GM18519 (cell line): ENCODE measurements around the gene HYDIN.

ENCODE experiments used
- ATAC-seq: cut with Tn5 transposase; IDR thresholded peaks from one replicate; pipeline ENCODE4 v1.9.1; 2021; ENCODE audit warnings: mild to moderate bottlenecking, moderate library complexity; ENCODE audit not compliant: unreplicated experiment, low FRiP score

HYDIN gene

DNA sequence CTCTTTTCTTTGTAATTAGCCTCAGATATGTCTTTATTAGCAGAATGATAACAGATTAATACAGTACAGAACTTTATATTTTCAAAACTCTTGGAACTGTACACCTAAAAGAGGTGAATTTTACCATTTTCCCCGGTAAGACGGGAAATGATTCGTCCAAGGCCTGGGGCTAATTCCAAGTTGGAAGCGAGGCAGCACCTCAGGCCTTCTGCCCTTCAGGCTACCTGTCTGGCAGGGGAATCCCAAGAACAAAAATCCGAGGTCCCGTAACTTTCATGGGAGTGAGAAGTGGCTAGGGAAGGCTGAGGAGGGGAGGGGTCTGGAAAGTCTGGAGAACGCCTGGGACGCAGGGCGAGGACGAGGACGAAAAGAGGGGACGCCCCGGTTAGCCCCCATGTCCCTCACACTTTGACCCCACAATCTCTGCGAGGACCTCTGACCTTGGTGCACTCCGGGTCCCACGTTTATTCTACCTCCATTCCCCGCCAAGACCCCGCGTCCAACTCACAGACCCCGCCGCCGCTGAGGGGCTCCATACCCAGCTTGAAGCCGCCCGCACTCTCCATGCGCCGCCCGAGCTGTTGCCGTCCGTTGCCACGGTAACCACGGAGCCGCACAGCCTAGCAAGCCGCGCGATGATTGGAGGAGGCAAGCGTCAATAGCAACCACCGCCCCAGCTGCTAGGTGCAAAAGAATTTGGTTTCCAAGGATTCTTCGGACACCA is at the start of gene HYDIN:
Gene HYDIN, minus strand, starts transcription at position 601 of the 724 bp plus-strand sequence. CDS start 43,827 bp downstream, outside the sequence.
- no peak for ATAC-seq

DNA sequence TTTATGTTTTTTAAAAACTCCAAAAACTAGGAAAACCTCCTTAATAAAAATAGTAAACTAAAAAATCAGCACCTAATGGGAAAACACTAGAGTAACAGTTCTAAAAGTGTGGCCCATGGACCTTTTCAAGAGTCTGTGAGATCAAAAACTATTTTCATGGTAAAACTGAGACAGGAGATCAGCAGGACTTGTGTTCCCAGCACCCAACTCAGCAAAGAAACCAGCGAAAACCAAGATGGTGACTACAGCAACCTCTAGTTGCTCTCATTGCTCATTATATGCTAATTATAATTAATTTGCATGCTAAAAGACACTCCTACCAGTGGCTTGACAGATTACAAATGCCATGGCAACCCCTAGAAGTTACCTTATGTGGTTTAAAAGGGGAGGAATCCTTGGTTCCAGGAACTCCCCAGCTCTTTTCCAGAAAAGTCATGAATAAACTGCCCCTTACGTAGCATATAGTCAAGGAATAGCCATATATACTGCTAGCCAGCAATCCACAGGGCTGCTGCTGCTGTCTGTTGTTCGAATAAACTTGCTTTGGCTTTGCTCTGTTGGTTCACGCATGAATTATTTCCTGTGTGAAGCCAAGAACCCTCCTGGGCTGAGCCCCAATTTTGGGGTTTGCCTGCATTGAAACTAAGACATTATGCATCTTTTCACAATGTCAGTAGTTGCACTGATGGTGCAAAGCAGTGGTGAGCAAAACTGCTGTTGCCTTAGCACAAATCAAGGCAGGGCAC is 46.2 kb upstream of the HYDIN start:
- no peak for ATAC-seq

DNA sequence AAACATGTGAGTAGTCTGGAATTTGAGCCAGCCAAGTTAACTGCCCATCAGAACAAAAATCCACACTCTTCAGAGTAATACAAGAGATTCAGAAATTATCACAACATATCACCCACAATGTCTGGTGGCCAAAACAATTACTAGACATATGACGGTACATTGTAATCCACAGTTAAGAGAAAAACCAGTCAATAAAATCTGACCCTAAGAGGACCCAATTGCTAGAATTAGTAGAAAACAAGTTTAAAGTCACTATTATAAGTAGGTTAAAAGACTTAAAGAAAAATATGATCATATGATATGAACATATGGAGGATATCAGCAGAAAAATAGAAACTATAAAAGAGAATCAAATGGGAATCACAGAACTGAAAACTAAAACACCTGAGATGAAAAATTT is 42.9 kb upstream of the HYDIN start:
- no peak for ATAC-seq

DNA sequence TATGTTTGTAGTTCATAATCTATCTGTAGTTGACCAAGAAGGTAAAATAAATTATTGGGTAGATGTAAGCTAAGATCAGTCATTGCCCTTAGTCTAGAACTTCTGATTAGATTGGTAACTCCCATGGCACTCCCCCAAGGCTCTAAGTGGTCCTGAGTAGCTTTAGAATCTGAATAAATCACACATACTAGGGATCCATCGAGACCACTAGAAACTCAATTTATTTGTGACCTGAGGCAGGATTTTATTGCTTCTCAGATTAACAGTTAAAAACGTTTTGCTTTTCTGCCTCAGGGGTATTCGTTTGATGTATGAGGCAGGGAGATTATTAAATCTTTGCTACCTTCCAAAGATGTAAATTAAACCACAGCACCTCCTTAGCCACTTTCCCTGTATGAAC is 33.8 kb upstream of the HYDIN start:
- no peak for ATAC-seq

DNA sequence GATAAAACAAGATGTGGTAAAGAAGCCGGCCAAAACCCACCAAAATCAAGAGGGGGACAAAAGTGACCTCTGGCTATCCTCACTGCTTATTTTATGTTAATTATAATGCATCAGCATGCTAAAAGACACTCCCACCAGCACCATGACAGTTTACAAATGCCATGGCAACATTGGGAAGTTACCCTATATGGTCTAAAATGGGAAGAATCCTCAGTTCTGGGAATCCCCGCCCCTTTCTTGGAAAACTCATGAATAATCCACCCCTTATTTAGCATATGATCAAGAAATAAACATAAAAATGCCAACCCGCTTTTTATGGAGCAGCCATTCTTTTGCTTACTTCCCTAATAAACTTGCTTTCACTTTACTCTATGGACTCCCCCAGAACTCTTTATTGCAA is 33.1 kb upstream of the HYDIN start:
- ATAC-seq: no peak

DNA sequence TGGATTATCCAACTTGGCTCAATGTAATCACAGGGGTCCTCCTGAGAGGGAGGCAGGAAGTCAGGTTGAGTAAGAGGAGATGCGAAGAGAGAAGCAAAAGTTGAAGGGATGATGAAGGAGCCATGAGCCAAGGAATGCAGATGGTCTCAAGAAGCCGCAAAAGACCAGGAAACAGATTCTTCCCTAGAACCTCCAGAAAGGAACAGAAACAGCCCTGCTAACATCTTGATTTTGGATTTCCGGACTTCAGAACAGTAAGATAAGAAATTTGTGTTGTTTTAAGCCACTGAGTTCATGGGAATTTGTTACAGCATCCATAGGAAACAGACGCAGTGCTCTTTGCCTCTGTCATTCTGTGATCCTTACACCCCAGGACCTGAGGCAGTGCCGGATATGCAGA is 31.9 kb upstream of the HYDIN start:
- no peak for ATAC-seq

DNA sequence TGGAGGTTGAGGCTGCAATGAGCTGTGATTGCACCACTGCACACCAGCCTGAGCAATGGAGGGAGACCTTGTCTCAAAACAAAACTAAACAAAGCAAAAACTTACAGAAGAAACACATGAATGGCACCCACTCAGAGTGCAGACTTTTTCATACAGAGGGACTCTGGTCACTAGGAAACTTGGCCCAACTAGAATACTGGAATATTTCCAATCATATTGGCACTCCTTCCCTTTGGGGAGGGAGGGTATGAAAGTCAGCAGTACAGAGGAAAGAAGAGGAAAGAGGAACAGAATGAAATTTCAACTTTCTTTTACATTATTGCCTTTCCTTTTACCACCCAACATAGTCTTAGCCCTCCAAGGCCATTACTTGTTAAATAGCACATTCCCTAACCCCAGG is 30.5 kb upstream of the HYDIN start:
- ATAC-seq: no peak

DNA sequence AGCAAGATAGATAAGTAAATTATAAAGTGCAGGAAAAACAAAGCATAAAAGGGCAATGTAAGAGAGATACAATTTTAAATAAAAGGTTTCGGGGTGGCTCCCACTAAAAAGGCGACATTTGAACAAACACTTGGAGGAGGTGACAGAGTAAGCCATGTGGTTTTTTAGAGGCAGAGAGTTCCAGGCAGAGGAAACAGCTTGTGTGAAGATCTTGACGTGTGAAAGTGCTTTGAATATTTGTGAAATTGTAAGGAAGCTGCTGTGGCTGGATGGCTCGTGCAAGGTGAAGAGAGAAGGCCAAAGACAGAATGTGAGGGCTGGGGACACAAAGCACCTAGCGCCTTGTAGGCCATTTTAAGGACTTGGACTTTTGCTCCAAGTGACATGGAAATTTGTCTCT is 28.6 kb upstream of the HYDIN start:
- ATAC-seq: no peak

DNA sequence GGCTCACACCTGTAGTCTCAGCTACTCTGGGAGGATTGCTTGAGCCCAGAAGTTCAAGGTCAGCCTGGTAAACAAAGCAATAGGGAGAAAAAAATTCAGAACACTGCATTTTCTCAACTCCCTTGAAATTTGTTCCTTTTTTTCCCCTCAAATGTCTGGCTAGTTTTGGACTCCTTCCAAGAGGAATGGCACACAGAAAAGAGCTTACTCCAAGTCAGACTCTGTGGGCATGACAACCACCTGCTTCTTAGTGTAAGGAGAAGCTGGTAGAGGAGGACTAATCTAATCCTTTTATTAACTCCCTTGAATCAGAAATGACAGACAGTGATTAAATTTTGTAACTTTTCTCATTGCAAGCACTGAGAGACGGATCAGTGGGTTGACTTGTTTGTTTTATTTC is 27.9 kb upstream of the HYDIN start:
- no peak for ATAC-seq

DNA sequence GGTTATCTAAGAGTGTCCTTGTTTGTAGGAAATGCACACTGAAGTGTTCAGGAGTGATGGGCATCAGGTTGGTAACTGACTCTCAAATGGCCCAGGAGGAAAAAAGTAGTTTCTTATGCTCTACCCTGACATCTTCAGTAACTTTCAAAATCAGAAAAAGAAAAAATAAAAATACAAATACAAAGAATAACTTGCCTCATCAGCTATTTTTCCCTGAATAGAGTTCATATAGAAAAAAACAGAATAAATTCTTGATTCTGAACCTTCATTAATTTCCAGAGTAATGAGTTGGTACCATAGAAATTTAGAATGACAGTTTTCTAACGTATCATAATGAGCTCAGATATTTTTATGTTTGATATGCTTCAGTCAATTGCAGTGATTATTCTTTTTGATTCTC is 27.2 kb upstream of the HYDIN start:
- ATAC-seq: no peak

DNA sequence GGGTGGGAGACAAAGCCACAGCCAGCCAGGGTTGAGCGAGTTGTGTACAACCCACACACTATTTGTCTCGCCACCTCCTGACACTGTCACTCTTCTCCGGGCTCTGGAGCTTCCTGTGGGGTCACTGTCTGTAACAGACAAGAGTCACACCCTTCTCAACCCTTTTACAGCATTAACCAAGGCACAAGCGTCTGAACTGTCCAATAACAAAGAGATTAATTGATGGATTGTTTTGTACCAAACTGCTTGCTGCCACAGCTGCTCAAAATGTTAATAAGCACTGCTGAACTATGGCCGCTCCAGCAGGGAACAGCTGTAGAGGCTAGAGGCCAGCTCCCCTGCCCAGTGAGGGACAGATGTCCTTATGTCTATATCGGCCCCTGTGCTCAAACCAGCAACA is 25.2 kb upstream of the HYDIN start:
- no peak for ATAC-seq

DNA sequence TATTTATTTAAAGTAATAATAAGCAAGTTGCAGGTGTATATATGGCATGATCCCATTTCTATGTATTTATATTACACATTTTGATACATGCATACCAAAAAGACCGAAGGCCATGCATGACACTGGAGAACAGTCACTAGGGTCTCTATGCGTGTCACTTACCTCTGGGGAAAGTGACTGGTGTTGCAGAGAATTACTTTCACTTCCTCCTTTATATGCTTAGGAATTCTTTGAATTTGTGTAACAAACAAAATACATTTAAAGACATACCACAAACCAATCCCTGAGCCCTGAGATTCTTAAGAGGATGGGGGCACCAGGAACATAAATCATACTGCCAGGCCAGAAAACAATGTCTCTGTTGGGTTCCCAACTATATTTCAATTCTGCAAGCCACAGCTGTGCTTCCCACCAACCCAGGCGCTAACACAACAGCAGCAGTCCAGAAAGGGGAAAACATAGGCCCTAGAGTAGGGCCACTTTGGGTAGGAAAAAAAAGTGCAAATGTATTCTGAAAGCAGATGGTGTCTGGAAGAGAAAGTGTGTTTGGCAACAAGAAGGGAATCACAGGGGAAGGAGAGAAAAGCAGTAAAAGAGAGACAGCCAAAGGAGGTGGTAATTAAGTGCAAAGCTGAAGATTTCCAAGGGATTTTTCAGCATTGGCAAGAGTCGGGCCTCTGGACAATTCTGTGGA is 24.5 kb upstream of the HYDIN start:
- no peak for ATAC-seq

DNA sequence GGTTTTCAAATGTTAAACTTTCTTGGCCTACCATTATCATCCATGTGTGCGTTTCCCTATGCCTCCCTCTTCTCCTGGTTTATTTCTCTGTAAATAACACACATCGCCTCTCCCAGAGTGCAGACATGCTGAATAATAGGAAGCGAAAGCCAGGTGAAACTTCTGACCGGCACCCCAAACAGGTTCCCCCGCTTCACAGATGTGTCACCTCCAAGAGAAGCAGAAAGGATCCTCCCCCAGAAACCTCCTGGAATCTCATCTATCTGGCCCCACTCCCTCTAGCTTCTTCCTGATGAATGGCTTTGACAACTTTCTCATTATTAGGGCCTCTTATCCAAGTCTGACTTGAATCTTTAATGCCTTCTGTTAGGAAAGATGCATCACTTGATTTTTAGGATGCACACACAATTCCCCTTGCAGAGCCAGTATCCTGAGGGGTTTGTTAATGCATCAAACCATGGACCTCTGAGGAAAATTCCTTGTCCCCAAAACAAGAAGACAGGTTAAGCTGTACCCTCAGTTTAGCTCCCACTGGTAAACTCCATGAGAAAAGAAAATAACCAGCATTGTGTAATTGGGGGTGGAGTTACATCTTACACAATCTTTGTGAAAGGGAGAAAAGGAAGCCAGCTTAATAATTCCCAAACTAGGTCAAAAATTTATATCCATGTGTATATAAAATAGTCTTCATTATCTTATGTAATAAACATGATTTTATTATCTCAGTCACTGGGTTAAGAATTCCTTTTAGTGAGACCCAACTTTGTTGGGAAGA is 20.1 kb upstream of the HYDIN start:
- ATAC-seq: no peak

DNA sequence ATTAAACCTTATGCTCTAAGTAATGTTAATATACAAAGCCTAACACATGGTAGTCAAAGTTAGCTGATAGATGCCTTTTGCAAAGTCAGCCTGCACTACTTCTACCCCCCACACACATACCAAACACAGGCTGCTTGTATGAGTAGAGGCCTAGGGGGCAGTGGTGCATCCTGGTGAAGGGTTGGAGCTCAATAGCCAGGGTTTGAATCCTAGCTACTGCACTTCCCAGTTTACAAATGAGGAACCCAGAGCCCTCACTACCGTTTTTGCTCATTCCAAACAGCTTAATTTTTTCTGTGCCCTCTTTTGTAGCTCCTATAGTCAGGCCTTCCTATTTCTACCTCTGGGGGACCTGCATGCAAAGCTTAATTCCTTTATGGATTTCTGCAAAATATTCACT is 18.9 kb upstream of the HYDIN start:
- ATAC-seq: no peak

DNA sequence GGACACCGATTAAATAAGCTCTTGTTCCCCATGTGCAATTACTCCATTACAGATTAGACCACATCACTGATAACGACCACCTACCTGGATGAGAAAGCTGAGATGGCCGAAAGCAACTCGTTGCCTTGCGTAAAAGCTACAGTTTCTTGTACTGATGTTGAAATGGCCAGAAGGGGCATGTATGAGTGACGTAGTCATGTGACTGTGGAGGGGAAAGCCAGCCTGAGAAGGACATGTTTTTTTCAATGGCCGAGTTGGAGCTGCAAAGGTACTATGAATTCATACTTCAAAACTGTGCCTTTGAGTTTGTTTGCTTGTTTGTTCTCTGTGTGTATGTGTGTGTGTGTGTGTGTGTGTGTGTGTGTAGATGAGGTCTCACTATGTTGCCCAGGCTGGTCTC is 17.0 kb upstream of the HYDIN start:
- no peak for ATAC-seq

DNA sequence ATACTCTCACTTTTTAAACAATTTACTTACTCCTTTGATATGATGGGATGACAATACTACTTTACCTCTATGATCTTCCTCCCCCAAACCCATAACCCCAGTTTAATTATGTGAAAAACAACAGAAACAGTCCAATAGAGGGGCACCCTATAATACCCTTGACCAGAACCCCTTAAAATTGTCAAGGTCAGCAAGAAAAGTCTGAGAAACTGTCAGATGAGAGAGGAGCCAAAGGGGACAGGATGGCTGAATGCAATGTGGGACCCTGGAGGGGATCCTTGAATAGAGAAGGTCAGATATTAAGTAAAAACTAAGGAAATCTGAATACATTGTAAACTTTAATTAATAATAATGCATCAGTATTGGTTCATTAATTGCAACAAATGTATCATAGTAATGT is 15.8 kb upstream of the HYDIN start:
- no peak for ATAC-seq

DNA sequence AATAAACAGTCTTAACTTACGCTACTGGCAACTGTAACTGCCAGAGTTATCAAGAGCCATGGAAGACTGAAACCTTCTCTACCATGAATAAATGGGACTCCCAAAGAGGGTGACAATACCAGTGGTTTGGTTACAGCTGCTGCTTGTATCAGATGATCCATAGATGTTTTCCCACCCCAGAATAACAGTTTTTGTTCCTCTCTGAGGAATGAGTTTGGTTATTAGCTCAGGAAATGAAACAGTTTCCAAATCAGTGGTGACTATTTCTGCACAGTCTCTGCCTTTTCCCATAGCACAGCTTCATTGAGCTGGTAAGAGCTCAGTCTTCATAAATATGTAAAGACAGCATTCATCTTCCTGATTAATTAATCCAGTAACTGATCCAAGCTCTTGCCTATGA is 14.0 kb upstream of the HYDIN start:
- ATAC-seq: no peak

DNA sequence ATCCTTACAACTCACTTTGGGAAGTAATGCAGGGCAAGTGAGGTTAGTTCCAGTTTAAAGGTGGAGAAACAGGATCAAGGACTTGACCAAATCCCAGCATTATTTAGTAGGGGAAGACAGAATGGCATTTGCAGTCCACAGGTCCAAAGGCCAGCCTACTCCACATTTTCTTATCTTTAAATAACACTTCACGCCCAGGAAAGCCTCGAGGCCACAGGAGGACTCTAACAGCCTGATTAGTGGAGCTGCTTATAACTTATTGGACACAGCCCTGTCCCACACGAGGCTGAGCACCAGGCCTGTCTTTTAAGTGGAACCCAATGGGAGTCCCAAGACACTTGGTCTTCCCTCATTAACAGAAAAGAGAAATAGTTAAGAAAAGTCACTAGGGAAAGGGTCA is 12.1 kb upstream of the HYDIN start:
- no peak for ATAC-seq

DNA sequence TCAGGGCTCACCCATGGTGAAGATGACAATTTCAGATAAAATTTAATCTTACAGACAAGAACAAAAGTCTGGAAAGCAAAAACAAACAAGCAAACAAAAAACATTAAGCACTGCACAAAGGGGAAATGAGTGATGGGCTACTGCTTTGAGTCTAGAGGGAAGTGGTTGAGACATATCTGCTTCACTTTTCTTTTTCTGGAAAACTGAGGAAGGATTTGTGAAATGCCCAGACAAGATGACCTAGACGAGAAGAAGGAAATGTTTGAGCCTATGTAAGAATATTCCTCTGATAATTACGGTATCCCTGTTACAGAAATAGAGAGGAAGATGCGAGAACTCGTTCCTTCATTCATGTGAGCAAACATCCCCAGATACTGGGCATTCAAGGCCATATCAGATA is 11.5 kb upstream of the HYDIN start:
- no peak for ATAC-seq

DNA sequence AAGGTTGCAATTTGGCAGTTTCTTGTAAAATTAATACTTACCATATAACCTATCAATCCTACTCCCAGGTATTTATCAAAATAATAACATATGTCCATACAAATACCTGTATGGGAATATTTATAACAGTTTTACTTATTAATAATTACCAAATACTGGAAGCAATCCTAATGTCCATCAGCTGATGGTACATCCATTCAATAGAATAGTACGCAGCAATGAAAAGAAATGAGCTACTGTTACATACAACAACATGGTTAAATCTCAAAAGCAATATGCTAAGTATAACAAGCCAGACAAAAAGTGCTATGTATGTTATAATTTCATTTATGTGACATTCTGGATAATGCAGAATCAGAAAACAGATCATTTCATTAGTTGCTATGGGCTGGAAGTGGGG is 1.2 kb downstream of the HYDIN start:
- ATAC-seq: no peak
